BLaER1 (cell line): ENCODE data around the gene RAET1G.

Experiments
- H3K27ac ChIP-seq: shearing (Covaris generic); formaldehyde crosslinking; 2 replicates; pipeline ENCODE4 v1.8.1; 2022
- H3K27me3 ChIP-seq: shearing (Covaris generic); formaldehyde crosslinking; 2 replicates; pipeline ENCODE4 v1.8.1; 2022
- H3K36me3 ChIP-seq: shearing (Covaris generic); formaldehyde crosslinking; 2 replicates; pipeline ENCODE4 v1.8.1; 2022
- H3K4me1 ChIP-seq: shearing (Covaris generic); formaldehyde crosslinking; 2 replicates; pipeline ENCODE4 v1.8.1; 2022
- H3K4me2 ChIP-seq: shearing (Covaris generic); formaldehyde crosslinking; 2 replicates; pipeline ENCODE4 v1.8.1; 2022
- H3K4me3 ChIP-seq: shearing (Covaris generic); formaldehyde crosslinking; 2 replicates; pipeline ENCODE4 v1.8.1; 2022
- H3K9ac ChIP-seq: shearing (Covaris generic); formaldehyde crosslinking; 2 replicates; pipeline ENCODE4 v1.8.1; 2022
- H3K9me3 ChIP-seq: shearing (Covaris generic); formaldehyde crosslinking; 2 replicates; pipeline ENCODE4 v1.8.1; 2022
- H4K20me1 ChIP-seq: shearing (Covaris generic); formaldehyde crosslinking; 2 replicates; pipeline ENCODE4 v1.8.1; 2022
- Cebpa-rat ChIP-seq: shearing (Covaris generic); IDR thresholded peaks from 2 replicates; pipeline ENCODE4 v1.8.1; 2022

The RAET1G gene

GRCh38 chr6:149869275-149869892 lies 53.5 kb downstream of the RAET1G start:
- no peak overlapping the region for H3K4me3 ChIP-seq
- TF ChIP-seq Cebpa-rat: no peak
- no peak overlapping the region for H3K9ac ChIP-seq
- H4K20me1 ChIP-seq: no peaks in the 10 kb centered on the region
- no peaks in the 10 kb centered on the region for H3K36me3 ChIP-seq
- H3K4me1 ChIP-seq: 0 out of 2 replicates have a peak, but pooled peaks cover 2% of the 10 kb centered on the region
- no peak overlapping the region for H3K4me2 ChIP-seq
- H3K27ac ChIP-seq: no peak overlapping the region
- no peaks in the 10 kb centered on the region for H3K27me3 ChIP-seq
- H3K9me3 ChIP-seq: peaks cover 16% of the 10 kb centered on the region

DNA sequence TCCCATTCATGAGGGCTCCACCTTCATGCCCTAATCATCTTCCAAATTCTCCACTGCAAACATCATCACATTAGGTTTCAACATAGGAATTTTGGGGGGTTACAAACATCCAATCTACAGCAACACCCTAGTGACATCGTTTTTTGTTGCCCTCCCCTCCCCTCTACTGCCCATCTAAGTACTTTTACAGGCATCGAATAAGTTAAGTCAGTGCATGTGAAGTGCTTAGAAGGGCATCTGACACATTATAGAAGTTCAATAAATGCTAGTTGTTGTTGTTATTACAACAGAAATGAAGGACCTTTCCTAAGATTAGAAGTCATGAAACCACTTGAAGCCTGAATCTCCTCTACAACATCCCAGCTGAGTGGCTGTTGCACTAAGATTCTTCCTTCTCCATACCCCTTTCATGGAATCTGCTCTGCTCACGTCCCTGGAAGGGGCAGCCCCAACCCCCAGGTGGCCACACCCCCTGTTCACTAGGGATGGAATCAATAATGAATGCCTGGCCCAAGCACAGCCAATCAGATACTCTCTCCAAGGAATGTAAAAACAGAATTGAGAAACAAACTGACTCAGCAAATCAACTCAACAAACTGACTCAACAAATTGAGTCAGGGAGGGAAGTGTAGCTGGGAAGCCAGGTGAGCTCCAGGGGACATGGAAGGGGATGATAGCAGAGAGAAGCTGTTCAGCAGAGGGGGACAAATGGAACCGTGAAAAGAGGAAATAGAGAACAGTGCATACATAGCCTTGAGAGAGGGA lies 54.9 kb downstream of the RAET1G start:
- Histone ChIP-seq H3K4me2 (no peak overlapping the region), H3K27me3 (no peaks in the 10 kb centered on the region), H3K4me3 (no peak overlapping the region), H3K9ac (no peak overlapping the region), H3K4me1 (0 out of 2 replicates have a peak, but pooled peaks cover 3% of the 10 kb centered on the region), H3K36me3 (no peaks in the 10 kb centered on the region), H4K20me1 (no peaks in the 10 kb centered on the region), H3K9me3 (peaks cover 16% of the 10 kb centered on the region), H3K27ac (no peak overlapping the region)
- TF ChIP-seq Cebpa-rat: no peak
